Adrenal gland (tissue), 12 donors: ENCODE measurements around the gene SERPINA5. TPM values are rescaled to one million over a fixed set of nuclear protein-coding genes. Genes with fewer than 3 reads are reported as not detected.

Experiments used
- DNase-seq, 7 donors: peaks; one replicate each; pipeline ENCODE4 v3.0.0-alpha.2; 2019 to 2020
- H3K27ac ChIP-seq, 5 donors: fragments of 200-600 bp; sonication (generic) in 4 of 5; 1 replicate in 3 of 5; 2 replicates in 2 of 5; pipeline versions ENCODE4 v1.5.1 to v1.8.0; 2016 to 2020; ENCODE audit warnings: mild to moderate bottlenecking in 1 of 5
- H3K27me3 ChIP-seq: fragments of 200-600 bp; 2 replicates; pipeline ENCODE4 v1.8.0; 2021
- H3K36me3 ChIP-seq, 2 donors: fragments of 200-600 bp; replicated peaks in 1 of 2; 1 replicate in 1 of 2; 2 replicates in 1 of 2; pipeline versions ENCODE4 v1.5.1 to v1.8.0; 2018 to 2022
- H3K4me1 ChIP-seq, 2 donors: fragments of 200-600 bp; replicated peaks in 1 of 2; 1 replicate in 1 of 2; 2 replicates in 1 of 2; pipeline versions ENCODE4 v1.5.1 to v1.8.0; 2018 to 2021
- H3K4me3 ChIP-seq, 4 donors: fragments of 200-600 bp; sonication (generic) in 3 of 4; one replicate each; pipeline ENCODE4 v1.5.1; 2016 to 2018
- H3K9me3 ChIP-seq, 3 donors: fragments of 200-600 bp; sonication (generic) in 1 of 3; replicated peaks in 1 of 3; 1 replicate in 2 of 3; 2 replicates in 1 of 3; pipeline versions ENCODE4 v1.5.1 to v1.8.0; 2016 to 2021
- CTCF ChIP-seq, 6 experiments: fragments of 450-650 bp in 4 of 6; fragments of 200-600 bp in 2 of 6; sonication (generic) in 1 of 6; IDR thresholded peaks; 1 replicate in 5 of 6; 2 replicates in 1 of 6; pipeline versions ENCODE4 v1.5.1 to v1.8.0; 2016 to 2021; ENCODE audit warnings: antibody characterized with exemption in 6 of 6, mild to moderate bottlenecking in 2 of 6, moderate library complexity in 1 of 6
- POLR2A ChIP-seq, 2 donors: fragments of 450-650 bp; IDR thresholded peaks; one replicate each; pipeline ENCODE4 v1.6.1; 2017; ENCODE audit warnings: antibody characterized with exemption in 2 of 2, mild to moderate bottlenecking in 2 of 2, moderate library complexity in 1 of 2
- WGBS, 4 donors: extraction: QIAGEN DNeasy Blood & Tissue Kit in 2 of 4; methylation state at CpG; one replicate each; pipeline versions ENCODE4 v1.1.5 to v1.1.7; 2013 to 2017; 5-methylcytosine and 5-hydroxymethylcytosine counted together
- intact Hi-C, 2 donors: fragments of 100-400 bp; cut with DNase I; formaldehyde crosslinking; loops; one replicate each; pipeline versions ENCODE4 v1.14.1 to v1.15.0; 2022 to 2023
- polyA plus RNA-seq, 3 donors: library from polyadenylated mRNA; stranded (reverse); fragments of 200-250 nt in 2 of 3; fragments of 350-450 nt in 1 of 3; fragmentation: Illumina TruSeq in 1 of 3; extraction: RNeasy Lipid Tissue Mini Kit (QIAGEN cat#74804) in 1 of 3; gene quantifications; one replicate each; pipeline ENCODE4 v1.2.3, GENCODE V29; 2013 to 2014
- total RNA-seq, 9 donors: library from RNA; depleted of rRNA in 4 of 9; stranded (reverse); fragments of >200 nt in 4 of 9; fragments of 120-200 nt in 1 of 9; fragmentation: NEBNext Ultra II Directional in 1 of 9; extraction: Animal tissue kit (Norgen Biotek cat#: 25700) in 1 of 9; gene quantifications; one replicate each; pipeline versions ENCODE4 v1.1.0 to v1.2.4, GENCODE V29; 2013 to 2023
- donor health status: healthy with polysubstance abuse.
- donor health status: Bipolar disorder and iron deficiency.
- donor health status: DM: yes; HTN: yes; CAD: no.
- donor health status: DM: no; HTN: no; CAD: no.
- donor health status: DM: no; HTN: no; CAD: no.
- donor health status: DM: yes; HTN: yes; CAD: no.

The SERPINA5 gene
- total and polyA plus RNA-seq, 12 donors = 83.6 to 1,055 (median 515) TPM

DNA sequence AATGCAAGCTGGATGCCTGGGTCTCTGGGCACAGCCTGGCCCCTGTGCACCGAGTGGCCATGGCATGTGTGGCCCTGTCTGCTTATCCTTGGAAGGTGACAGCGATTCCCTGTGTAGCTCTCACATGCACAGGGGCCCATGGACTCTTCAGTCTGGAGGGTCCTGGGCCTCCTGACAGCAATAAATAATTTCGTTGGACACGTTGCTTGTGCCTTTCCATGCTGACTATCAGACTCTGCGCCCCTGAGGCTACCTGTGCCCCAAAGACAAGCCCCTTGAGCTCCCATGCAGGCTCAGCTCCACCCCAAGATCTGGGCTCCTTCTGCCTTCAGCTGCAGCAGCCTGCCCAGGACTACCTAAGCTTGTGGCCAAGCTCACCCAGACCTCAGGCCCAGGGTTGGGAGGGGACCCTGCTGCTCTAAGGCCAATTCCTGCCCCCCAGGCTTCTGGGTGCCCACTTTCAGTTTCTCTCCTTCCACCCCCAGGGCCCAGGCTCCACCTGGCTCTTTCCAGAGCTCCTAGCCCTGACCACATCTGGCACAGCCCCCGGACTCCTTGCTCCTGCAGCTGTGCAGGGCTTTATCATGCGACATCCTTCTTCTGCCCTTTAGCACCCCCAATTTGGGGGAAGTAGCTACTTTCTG, 42.8 kb downstream of the SERPINA5 start:
- H3K36me3 ChIP-seq = no peaks in the 10 kb centered on the region
- no peaks in the 10 kb centered on the region for H3K27me3 ChIP-seq
- TF ChIP-seq POLR2A (IDR thresholded peaks at IDR 0.05) (no peak), CTCF (IDR thresholded peaks at IDR 0.05) (no peak)
- peaks cover 0 to 3% (median 0%) of the 10 kb centered on the region in 3 donors for H3K9me3 ChIP-seq
- DNase-seq = no peak
- H3K4me1 ChIP-seq = no peaks in the 10 kb centered on the region
- no peak overlapping the region for H3K27ac ChIP-seq
- no peak overlapping the region for H3K4me3 ChIP-seq
- intact Hi-C loops = no loop called here
- 76 to 86% (median 80%) methylated on average over 5 to 7 of the region's 7 CpGs for WGBS, 4 donors

GRCh38 chr14:94624537-94625352, 43.5 kb downstream of the SERPINA5 start:
- intact Hi-C loops = no loop called here
- no peaks in the 10 kb centered on the region for H3K4me1 ChIP-seq
- DNase-seq = no peak
- no peaks in the 10 kb centered on the region for H3K36me3 ChIP-seq
- H3K9me3 ChIP-seq = no peaks in the 10 kb centered on the region
- 88 to 90% (median 89%) methylated on average over 8 to 10 of the region's 10 CpGs for WGBS, 4 donors
- no peak overlapping the region for H3K4me3 ChIP-seq
- H3K27me3 ChIP-seq = no peaks in the 10 kb centered on the region
- TF ChIP-seq CTCF (IDR thresholded peaks at IDR 0.05) (no peak), POLR2A (IDR thresholded peaks at IDR 0.05) (no peak)
- no peak overlapping the region for H3K27ac ChIP-seq

GRCh38 chr14:94625353-94625635, 44.1 kb downstream of the SERPINA5 start:
- Histone ChIP-seq H3K27ac (no peak overlapping the region), H3K9me3 (no peaks in the 10 kb centered on the region), H3K36me3 (no peaks in the 10 kb centered on the region), H3K4me3 (no peak overlapping the region), H3K27me3 (no peaks in the 10 kb centered on the region), H3K4me1 (no peaks in the 10 kb centered on the region)
- 48 to 59% (median 56%) methylated on average over 2 of the region's 2 CpGs for WGBS, 4 donors
- intact Hi-C loops = no loop called here
- DNase-seq = no peak
- TF ChIP-seq POLR2A (IDR thresholded peaks at IDR 0.05) (no peak), CTCF (IDR thresholded peaks at IDR 0.05) (no peak)

GRCh38 chr14:94628578-94628977, 47.4 kb downstream of the SERPINA5 start:
- intact Hi-C loops = no loop called here
- H3K4me3 ChIP-seq = no peak overlapping the region
- no peaks in the 10 kb centered on the region for H3K36me3 ChIP-seq
- no peak for DNase-seq
- H3K9me3 ChIP-seq = no peaks in the 10 kb centered on the region
- no peak overlapping the region for H3K27ac ChIP-seq
- no peaks in the 10 kb centered on the region for H3K27me3 ChIP-seq
- no peak for TF ChIP-seq CTCF (IDR thresholded peaks at IDR 0.05)
- no peak for TF ChIP-seq POLR2A (IDR thresholded peaks at IDR 0.05)
- 79 to 86% (median 83%) methylated on average over 5 of the region's 5 CpGs for WGBS, 4 donors
- no peaks in the 10 kb centered on the region for H3K4me1 ChIP-seq
